C4-2B (cell line): ENCODE data around the gene FBXL13.
"Not testable (repeated sequence)": the region's sequence is repeated elsewhere in the genome, so short reads cannot be mapped to it uniquely, and the experiment has no call there.

ENCODE experiments used
- ZFX ChIP-seq: fragments of 450-650 bp; IDR thresholded peaks from 2 replicates; pipeline ENCODE4 v1.6.1; 2017
- TF ChIP-seq, protein P1 (sequence below): fragments of 450-650 bp; conservative IDR thresholded peaks from 2 replicates; pipeline ENCODE4 v1.5.1; 2017; ENCODE audit warnings: mild to moderate bottlenecking

DNA sequence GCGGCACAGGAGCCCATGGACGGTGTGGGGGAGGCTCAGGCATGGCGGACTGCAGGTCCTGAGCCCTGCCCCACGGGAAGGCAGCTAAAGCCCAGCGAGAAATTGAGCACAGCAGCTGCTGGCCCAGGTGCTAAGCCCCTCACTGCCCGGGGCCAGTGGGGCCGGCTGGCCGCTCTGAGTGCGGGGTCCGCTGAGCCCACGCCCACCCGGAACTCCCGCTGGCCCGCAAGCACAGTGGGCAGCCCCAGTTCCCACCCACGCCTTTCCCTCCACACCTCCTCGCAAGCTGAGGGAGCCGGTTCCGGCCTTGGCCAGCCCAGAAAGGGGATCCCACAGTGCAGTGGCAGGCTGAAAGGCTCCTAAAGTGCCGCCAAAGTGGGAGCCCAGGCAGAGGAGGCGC lies 40.3 kb downstream of the FBXL13 start:
- TF ChIP-seq, protein P1, sequence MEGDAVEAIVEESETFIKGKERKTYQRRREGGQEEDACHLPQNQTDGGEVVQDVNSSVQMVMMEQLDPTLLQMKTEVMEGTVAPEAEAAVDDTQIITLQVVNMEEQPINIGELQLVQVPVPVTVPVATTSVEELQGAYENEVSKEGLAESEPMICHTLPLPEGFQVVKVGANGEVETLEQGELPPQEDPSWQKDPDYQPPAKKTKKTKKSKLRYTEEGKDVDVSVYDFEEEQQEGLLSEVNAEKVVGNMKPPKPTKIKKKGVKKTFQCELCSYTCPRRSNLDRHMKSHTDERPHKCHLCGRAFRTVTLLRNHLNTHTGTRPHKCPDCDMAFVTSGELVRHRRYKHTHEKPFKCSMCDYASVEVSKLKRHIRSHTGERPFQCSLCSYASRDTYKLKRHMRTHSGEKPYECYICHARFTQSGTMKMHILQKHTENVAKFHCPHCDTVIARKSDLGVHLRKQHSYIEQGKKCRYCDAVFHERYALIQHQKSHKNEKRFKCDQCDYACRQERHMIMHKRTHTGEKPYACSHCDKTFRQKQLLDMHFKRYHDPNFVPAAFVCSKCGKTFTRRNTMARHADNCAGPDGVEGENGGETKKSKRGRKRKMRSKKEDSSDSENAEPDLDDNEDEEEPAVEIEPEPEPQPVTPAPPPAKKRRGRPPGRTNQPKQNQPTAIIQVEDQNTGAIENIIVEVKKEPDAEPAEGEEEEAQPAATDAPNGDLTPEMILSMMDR = not testable (repeated sequence)
- TF ChIP-seq ZFX = not testable (repeated sequence)
